Nephron (organoid): ENCODE data around the gene TMTC2.

Experiments
- H3K27ac Mint-ChIP-seq, 3 experiments: 2 replicates each; pipeline ENCODE4 v1.8.0; 2020; ENCODE audit warnings: mixed read lengths in 3 of 3, mild to moderate bottlenecking in 2 of 3, moderate library complexity in 1 of 3
- H3K27me3 Mint-ChIP-seq: 2 replicates; pipeline ENCODE4 v1.8.0; 2021; ENCODE audit warnings: low read depth, mild to moderate bottlenecking, moderate library complexity, mixed read lengths
- H3K36me3 Mint-ChIP-seq: 2 replicates; pipeline ENCODE4 v1.8.0; 2020; ENCODE audit warnings: low read depth, mixed read lengths
- H3K4me1 Mint-ChIP-seq: 2 replicates; pipeline ENCODE4 v1.8.0; 2020; ENCODE audit warnings: mixed read lengths
- H3K4me3 Mint-ChIP-seq, 3 experiments: 2 replicates each; pipeline ENCODE4 v1.8.0; 2020; ENCODE audit warnings: mild to moderate bottlenecking in 3 of 3, mixed read lengths in 3 of 3, moderate library complexity in 2 of 3
- H3K9me3 Mint-ChIP-seq: 2 replicates; pipeline ENCODE4 v1.8.0; 2020; ENCODE audit warnings: mixed read lengths
- TF ChIP-seq, protein P1 (sequence below), 3 experiments: fragments of 200-600 bp; sonication (generic); IDR thresholded peaks; one replicate each; pipeline ENCODE4 v1.5.0; 2021; ENCODE audit warnings: antibody characterized with exemption in 3 of 3; ENCODE audit not compliant: unreplicated experiment in 3 of 3

The TMTC2 gene

DNA sequence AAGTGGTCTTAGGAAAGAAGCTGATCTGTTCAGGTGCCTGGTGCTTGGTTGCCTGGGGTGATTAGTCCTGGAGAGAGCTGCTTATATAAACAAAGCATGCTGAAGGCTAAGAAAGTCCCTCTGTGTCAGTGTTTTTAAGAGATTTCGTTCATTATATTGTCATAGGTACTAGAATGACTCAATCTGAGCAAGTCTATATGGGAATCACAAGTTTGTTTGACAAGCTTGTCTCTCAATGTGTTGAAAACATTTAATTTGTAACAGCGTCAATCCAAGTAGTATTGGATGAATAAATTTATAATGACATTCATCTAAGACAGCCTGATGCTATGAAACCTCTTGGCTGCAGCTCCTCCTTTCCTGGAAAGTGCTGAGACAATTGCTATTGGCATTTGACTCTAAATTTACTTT is 256.3 kb downstream of the TMTC2 start:
- H3K27me3 Mint-ChIP-seq, result no peaks in the 10 kb centered on the region
- H3K9me3 Mint-ChIP-seq, result no peaks in the 10 kb centered on the region
- no peaks in the 10 kb centered on the region for H3K36me3 Mint-ChIP-seq
- TF ChIP-seq, protein P1, sequence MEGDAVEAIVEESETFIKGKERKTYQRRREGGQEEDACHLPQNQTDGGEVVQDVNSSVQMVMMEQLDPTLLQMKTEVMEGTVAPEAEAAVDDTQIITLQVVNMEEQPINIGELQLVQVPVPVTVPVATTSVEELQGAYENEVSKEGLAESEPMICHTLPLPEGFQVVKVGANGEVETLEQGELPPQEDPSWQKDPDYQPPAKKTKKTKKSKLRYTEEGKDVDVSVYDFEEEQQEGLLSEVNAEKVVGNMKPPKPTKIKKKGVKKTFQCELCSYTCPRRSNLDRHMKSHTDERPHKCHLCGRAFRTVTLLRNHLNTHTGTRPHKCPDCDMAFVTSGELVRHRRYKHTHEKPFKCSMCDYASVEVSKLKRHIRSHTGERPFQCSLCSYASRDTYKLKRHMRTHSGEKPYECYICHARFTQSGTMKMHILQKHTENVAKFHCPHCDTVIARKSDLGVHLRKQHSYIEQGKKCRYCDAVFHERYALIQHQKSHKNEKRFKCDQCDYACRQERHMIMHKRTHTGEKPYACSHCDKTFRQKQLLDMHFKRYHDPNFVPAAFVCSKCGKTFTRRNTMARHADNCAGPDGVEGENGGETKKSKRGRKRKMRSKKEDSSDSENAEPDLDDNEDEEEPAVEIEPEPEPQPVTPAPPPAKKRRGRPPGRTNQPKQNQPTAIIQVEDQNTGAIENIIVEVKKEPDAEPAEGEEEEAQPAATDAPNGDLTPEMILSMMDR (IDR thresholded peaks at IDR 0.05; ENCODE audit: unreplicated experiment in 3 of 3), result no peak
- no peak overlapping the region for H3K4me3 Mint-ChIP-seq
- H3K27ac Mint-ChIP-seq, result peak overlapping the region; percentile 41 to 66 (median 52)
- H3K4me1 Mint-ChIP-seq, result peaks cover 14% of the 10 kb centered on the region

DNA sequence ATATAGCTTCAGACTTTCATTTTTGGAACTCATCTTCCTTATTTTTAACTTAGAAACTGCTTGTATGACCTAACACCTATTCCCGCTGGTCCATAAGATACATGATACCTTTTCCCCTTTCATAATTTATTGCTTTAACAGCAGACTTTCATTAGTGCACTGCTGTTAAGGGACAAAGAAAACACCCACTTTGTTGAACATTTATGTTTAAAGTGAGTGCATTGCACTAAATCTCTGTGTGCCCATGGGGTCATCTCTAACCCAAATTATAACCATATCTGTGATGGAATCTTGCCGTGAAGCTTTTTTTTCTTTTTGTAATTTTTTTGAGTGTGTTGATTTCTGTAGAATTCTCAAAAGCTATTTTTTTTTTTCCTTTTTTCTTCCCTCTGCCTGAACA is 261.8 kb downstream of the TMTC2 start:
- Mint-ChIP-seq H3K9me3 (no peaks in the 10 kb centered on the region), H3K27ac (peak overlapping the region; percentile 55 to 62 (median 60)), H3K4me3 (no peak overlapping the region), H3K4me1 (peaks cover 12% of the 10 kb centered on the region), H3K27me3 (no peaks in the 10 kb centered on the region), H3K36me3 (no peaks in the 10 kb centered on the region)
- TF ChIP-seq, protein P1 (IDR thresholded peaks at IDR 0.05; ENCODE audit: unreplicated experiment in 3 of 3), result no peak

DNA sequence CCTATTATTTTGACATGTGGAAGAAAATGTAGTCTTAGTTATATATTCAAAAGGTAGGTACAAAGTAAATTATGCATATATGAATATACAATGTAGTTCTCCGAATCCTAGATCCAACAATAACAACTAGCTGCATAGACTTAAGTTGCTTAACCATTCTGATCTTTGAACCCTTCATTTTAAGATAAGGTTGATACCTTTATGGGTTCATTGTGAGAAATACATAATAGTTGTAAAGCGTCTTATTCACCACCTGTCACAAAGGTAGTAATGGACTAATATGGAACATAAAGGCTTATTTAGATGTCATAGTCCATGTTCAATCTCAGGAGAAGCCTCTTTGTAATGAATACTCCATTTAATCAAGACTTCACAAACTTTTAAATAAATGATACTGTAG is 263.6 kb downstream of the TMTC2 start:
- H3K9me3 Mint-ChIP-seq, result no peaks in the 10 kb centered on the region
- no peak overlapping the region for H3K4me3 Mint-ChIP-seq
- TF ChIP-seq, protein P1 (IDR thresholded peaks at IDR 0.05; ENCODE audit: unreplicated experiment in 3 of 3), result no peak
- H3K4me1 Mint-ChIP-seq, result peaks cover 23% of the 10 kb centered on the region
- no peak overlapping the region for H3K27ac Mint-ChIP-seq
- no peaks in the 10 kb centered on the region for H3K27me3 Mint-ChIP-seq
- no peaks in the 10 kb centered on the region for H3K36me3 Mint-ChIP-seq

DNA sequence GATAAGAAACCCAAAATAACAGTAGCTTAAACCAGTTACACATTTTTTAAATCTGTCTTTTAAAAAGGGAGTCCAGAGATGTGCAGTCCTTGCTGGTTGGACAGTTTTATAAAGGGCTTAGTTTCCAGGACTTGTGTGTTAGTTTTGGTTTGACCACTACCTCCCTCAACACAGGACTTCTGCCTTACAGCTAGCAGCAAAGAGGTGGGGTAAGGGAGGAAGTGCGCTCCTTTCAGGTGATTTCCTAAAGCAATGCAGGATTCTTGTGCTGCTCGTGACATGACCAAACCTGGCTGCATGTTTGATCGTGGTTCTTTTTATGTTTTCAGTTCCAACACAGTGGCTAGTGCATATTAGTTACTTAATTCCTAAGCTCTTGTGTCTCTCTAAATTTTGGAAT is 266.2 kb downstream of the TMTC2 start:
- H3K9me3 Mint-ChIP-seq, result peaks cover 10% of the 10 kb centered on the region
- H3K27me3 Mint-ChIP-seq, result no peaks in the 10 kb centered on the region
- no peak overlapping the region for H3K4me3 Mint-ChIP-seq
- TF ChIP-seq, protein P1 (IDR thresholded peaks at IDR 0.05; ENCODE audit: unreplicated experiment in 3 of 3), result no peak
- no peak overlapping the region for H3K27ac Mint-ChIP-seq
- peaks cover 24% of the 10 kb centered on the region for H3K4me1 Mint-ChIP-seq
- peaks cover 13% of the 10 kb centered on the region for H3K36me3 Mint-ChIP-seq

DNA sequence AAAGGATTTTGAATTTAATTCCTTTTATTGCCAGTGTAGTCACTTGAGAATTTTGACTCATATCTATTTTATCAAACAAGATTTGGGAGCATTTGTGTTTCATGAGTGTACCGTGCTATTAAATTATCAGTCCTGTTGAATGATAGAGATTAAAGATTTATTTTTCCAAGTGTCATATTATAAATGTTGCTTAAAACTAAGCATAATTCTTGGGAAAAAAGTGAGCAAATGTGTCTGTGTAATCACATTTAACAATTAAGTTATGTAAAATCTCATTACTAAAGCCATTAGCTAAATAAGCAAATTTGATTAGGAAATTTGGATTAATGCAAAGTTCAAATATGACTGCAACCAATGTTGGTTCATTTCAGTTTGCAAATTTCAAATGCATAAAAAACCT is 266.7 kb downstream of the TMTC2 start:
- Mint-ChIP-seq H3K36me3 (peaks cover 13% of the 10 kb centered on the region), H3K4me3 (no peak overlapping the region), H3K27me3 (no peaks in the 10 kb centered on the region), H3K4me1 (peaks cover 23% of the 10 kb centered on the region), H3K27ac (no peak overlapping the region), H3K9me3 (peaks cover 10% of the 10 kb centered on the region)
- TF ChIP-seq, protein P1 (IDR thresholded peaks at IDR 0.05; ENCODE audit: unreplicated experiment in 3 of 3), result no peak

DNA sequence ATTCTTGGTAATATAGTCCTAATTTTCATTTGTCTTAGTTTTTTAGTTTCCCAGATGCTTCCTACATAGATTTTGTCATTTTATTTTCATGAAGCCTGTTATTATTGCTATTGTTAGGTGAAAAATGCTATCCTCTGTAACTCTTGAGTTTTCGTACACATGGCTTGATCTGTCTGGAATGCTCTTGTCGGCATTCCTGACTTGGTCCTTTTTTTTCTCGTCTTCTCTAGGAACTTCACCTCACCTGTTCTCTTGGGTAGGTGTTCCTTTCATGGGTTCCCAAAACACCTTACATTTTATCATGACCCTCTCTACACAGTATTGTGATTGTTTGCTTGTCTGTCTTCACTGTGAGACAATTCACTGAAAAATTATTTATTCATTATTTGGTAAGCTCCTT is 267.4 kb downstream of the TMTC2 start:
- no peak overlapping the region for H3K4me3 Mint-ChIP-seq
- H3K27ac Mint-ChIP-seq, result peak overlapping the region in 2 of 3 experiments; percentile 7 to 27
- peaks cover 10% of the 10 kb centered on the region for H3K9me3 Mint-ChIP-seq
- peaks cover 16% of the 10 kb centered on the region for H3K4me1 Mint-ChIP-seq
- peaks cover 13% of the 10 kb centered on the region for H3K36me3 Mint-ChIP-seq
- TF ChIP-seq, protein P1 (IDR thresholded peaks at IDR 0.05; ENCODE audit: unreplicated experiment in 3 of 3), result no peak
- H3K27me3 Mint-ChIP-seq, result no peaks in the 10 kb centered on the region
